HepG2 (cell line): ENCODE measurements around the gene SRRM3. TPM values are rescaled to one million over a fixed set of nuclear protein-coding genes. Genes with fewer than 3 reads are reported as not detected.

Source experiments
- ETV5 ChIP-seq: IDR thresholded peaks from 2 replicates; pipeline ENCODE4 v1.6.1; 2018; ENCODE audit warnings: missing biosample characterization, missing genetic modification reagents, inconsistent platforms, borderline replicate concordance
- FOXA3 ChIP-seq: IDR thresholded peaks from 2 replicates; pipeline ENCODE4 v1.6.1; 2016; ENCODE audit warnings: missing genetic modification reagents, missing compliant biosample characterization
- MBD4 ChIP-seq: IDR thresholded peaks from 2 replicates; pipeline ENCODE4 v1.6.1; 2012; ENCODE audit warnings: low read length, inconsistent platforms, borderline replicate concordance
- PITX1 ChIP-seq: sonication (generic); formaldehyde crosslinking; IDR thresholded peaks from 2 replicates; pipeline ENCODE4 v1.5.1; 2020; ENCODE audit warnings: mild to moderate bottlenecking, missing genetic modification reagents
- SALL1 ChIP-seq: sonication (generic); formaldehyde crosslinking; IDR thresholded peaks from 2 replicates; pipeline ENCODE4 v1.8.0; 2022; ENCODE audit warnings: mild to moderate bottlenecking, missing genetic modification reagents
- SAP130 ChIP-seq: IDR thresholded peaks from 2 replicates; pipeline ENCODE4 v1.6.1; 2016; ENCODE audit warnings: low read depth
- SYNCRIP ChIP-seq: fragments of 200-400 bp; formaldehyde crosslinking; IDR thresholded peaks from 2 replicates; pipeline ENCODE4 v1.6.1; 2018; ENCODE audit warnings: mild to moderate bottlenecking, low read depth, low read length; ENCODE audit not compliant: insufficient read depth
- ZBTB7A ChIP-seq: sonication (generic); formaldehyde crosslinking; IDR thresholded peaks from 2 replicates; pipeline ENCODE4 v1.8.0; 2022; ENCODE audit warnings: mild to moderate bottlenecking, missing genetic modification reagents
- ZMYM4 ChIP-seq: sonication (generic); formaldehyde crosslinking; IDR thresholded peaks from 2 replicates; pipeline ENCODE4 v1.8.1; 2023; ENCODE audit warnings: mild to moderate bottlenecking, missing genetic modification reagents
- ZNF468 ChIP-seq: sonication (generic); formaldehyde crosslinking; IDR thresholded peaks from 2 replicates; pipeline ENCODE4 v1.8.0; 2022; ENCODE audit warnings: mild to moderate bottlenecking, moderate library complexity, missing genetic modification reagents
- ZNF547 ChIP-seq: sonication (generic); formaldehyde crosslinking; IDR thresholded peaks from 2 replicates; pipeline ENCODE4 v1.5.1; 2020; ENCODE audit warnings: mild to moderate bottlenecking, missing genetic modification reagents
- ZNF670 ChIP-seq: sonication (generic); formaldehyde crosslinking; IDR thresholded peaks from 2 replicates; pipeline ENCODE4 v1.8.0; 2022; ENCODE audit warnings: mild to moderate bottlenecking, missing genetic modification reagents, borderline replicate concordance
- ZNF674 ChIP-seq: sonication (generic); formaldehyde crosslinking; IDR thresholded peaks from 2 replicates; pipeline ENCODE4 v1.5.0; 2020; ENCODE audit warnings: low read depth, mild to moderate bottlenecking, missing genetic modification reagents
- polyA plus RNA-seq, 8 experiments: library from polyadenylated mRNA; depleted of rRNA in 3 of 8; stranded (reverse) in 7 of 8; unstranded in 1 of 8; fragments of >200 nt; fragmentation: Illumina TruSeq in 4 of 8; extraction: Trizol in 4 of 8; gene quantifications; 2 replicates each; pipeline versions ENCODE4 v1.2.1 to v1.2.3, GENCODE V29; 2011 to 2016; ENCODE audit warnings: low read depth in 4 of 8, missing spikeins in 1 of 8, mixed read lengths in 1 of 8; ENCODE audit not compliant: insufficient read depth in 1 of 8
- total RNA-seq, 5 experiments: library from RNA; depleted of rRNA; stranded (reverse); fragments of >200 nt; fragmentation: Illumina TruSeq; extraction: Trizol; gene quantifications; 2 replicates each; pipeline ENCODE4 v1.2.3, GENCODE V29; 2016; ENCODE audit warnings: low read depth in 1 of 5
- TF ChIP-seq, protein P1 (sequence below): sonication (generic); formaldehyde crosslinking; IDR thresholded peaks from 2 replicates; pipeline ENCODE4 v1.9.0; 2022; ENCODE audit warnings: missing genetic modification reagents, mild to moderate bottlenecking, borderline replicate concordance
- TF ChIP-seq, protein P2 (sequence below): IDR thresholded peaks from 2 replicates; pipeline ENCODE4 v1.6.1; 2016
- TF ChIP-seq, protein P3 (sequence below): sonication (generic); formaldehyde crosslinking; IDR thresholded peaks from 2 replicates; pipeline ENCODE4 v1.4.0; 2020; ENCODE audit warnings: missing genetic modification reagents
- TF ChIP-seq, protein P4 (sequence below): sonication (generic); formaldehyde crosslinking; IDR thresholded peaks from 2 replicates; pipeline ENCODE4 v1.8.1; 2023; ENCODE audit warnings: mild to moderate bottlenecking, inconsistent platforms, moderate library complexity, missing genetic modification reagents, borderline replicate concordance
- TF ChIP-seq, protein P5 (sequence below): sonication (generic); formaldehyde crosslinking; IDR thresholded peaks from 2 replicates; pipeline ENCODE4 v1.4.0; 2020; ENCODE audit warnings: missing genetic modification reagents, borderline replicate concordance

SRRM3 gene
- total and polyA plus RNA-seq, 2 of the 13 experiments (the other 11 are each of a cell fraction or from before 2014, with no cell fraction given), result 0.13 to 0.54 TPM

DNA sequence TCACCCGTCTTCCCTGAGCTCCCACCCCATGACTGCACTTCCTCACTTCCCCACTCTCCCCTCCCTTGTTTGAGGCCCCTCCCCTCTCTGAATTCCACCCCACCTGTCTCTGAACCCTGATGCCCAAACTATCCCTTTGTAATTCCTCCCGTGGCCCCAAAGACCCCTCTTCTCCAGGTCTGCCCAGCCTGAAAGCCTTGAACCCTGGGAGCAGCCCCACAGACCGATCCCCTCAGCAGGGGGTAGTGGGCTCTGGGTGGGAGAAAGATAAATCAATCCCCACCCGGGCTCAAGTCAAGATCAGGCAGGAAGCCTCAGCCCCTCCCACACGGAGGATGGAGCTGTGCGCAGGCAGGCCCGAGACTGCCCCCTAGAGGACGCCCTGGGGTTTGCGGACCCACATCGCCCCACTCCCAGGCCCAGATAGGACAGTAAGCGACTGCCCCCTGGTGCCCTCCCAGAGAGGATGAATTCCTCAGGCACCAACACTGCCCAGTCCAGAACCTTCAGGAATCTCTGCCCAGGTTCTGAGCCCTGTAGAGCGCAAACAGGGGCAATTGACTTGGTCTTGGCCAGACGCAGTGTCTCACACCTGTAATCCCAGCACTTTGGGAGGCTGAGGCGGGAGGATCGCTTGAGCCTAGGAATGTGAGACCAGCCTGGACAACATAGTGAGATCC is 112.5 kb downstream of the SRRM3 start (continued):
- TF ChIP-seq ZNF547 (CRISPR knock-in tag), result 0 out of 2 replicates have a peak, but pooled peaks have one; percentile 27
- TF ChIP-seq, protein P1, sequence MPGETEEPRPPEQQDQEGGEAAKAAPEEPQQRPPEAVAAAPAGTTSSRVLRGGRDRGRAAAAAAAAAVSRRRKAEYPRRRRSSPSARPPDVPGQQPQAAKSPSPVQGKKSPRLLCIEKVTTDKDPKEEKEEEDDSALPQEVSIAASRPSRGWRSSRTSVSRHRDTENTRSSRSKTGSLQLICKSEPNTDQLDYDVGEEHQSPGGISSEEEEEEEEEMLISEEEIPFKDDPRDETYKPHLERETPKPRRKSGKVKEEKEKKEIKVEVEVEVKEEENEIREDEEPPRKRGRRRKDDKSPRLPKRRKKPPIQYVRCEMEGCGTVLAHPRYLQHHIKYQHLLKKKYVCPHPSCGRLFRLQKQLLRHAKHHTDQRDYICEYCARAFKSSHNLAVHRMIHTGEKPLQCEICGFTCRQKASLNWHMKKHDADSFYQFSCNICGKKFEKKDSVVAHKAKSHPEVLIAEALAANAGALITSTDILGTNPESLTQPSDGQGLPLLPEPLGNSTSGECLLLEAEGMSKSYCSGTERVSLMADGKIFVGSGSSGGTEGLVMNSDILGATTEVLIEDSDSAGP, result peak; percentile 74
- TF ChIP-seq ETV5 (CRISPR knock-in tag), result peak; percentile 74
- no peak for TF ChIP-seq MBD4
- TF ChIP-seq, protein P2, sequence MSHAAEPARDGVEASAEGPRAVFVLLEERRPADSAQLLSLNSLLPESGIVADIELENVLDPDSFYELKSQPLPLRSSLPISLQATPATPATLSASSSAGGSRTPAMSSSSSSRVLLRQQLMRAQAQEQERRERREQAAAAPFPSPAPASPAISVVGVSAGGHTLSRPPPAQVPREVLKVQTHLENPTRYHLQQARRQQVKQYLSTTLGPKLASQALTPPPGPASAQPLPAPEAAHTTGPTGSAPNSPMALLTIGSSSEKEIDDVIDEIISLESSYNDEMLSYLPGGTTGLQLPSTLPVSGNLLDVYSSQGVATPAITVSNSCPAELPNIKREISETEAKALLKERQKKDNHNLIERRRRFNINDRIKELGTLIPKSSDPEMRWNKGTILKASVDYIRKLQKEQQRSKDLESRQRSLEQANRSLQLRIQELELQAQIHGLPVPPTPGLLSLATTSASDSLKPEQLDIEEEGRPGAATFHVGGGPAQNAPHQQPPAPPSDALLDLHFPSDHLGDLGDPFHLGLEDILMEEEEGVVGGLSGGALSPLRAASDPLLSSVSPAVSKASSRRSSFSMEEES, result no peak; the same call in 1 of the 2 replicates
- TF ChIP-seq FOXA3, result peak; percentile 51
- TF ChIP-seq, protein P3, sequence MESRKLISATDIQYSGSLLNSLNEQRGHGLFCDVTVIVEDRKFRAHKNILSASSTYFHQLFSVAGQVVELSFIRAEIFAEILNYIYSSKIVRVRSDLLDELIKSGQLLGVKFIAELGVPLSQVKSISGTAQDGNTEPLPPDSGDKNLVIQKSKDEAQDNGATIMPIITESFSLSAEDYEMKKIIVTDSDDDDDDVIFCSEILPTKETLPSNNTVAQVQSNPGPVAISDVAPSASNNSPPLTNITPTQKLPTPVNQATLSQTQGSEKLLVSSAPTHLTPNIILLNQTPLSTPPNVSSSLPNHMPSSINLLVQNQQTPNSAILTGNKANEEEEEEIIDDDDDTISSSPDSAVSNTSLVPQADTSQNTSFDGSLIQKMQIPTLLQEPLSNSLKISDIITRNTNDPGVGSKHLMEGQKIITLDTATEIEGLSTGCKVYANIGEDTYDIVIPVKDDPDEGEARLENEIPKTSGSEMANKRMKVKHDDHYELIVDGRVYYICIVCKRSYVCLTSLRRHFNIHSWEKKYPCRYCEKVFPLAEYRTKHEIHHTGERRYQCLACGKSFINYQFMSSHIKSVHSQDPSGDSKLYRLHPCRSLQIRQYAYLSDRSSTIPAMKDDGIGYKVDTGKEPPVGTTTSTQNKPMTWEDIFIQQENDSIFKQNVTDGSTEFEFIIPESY (CRISPR knock-in tag), result peak; percentile 80
- no peak for TF ChIP-seq ZNF670 (CRISPR knock-in tag)
- peak; percentile 83 for TF ChIP-seq ZMYM4 (CRISPR knock-in tag)
- TF ChIP-seq, protein P4, sequence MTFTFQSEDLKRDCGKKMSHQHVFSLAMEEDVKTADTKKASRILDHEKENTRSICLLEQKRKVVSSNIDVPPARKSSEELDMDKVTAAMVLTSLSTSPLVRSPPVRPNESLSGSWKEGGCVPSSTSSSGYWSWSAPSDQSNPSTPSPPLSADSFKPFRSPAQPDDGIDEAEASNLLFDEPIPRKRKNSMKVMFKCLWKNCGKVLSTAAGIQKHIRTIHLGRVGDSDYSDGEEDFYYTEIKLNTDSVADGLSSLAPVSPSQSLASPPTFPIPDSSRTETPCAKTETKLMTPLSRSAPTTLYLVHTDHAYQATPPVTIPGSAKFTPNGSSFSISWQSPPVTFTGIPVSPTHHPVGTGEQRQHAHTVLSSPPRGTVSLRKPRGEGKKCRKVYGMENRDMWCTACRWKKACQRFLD, result 0 out of 2 replicates have a peak, but pooled peaks have one; percentile 53
- TF ChIP-seq ZNF674, result no peak
- peak; percentile 70 for TF ChIP-seq SAP130 (CRISPR knock-in tag)
- peak; percentile 76; the same call in 1 of the 2 replicates for TF ChIP-seq ZBTB7A (CRISPR knock-in tag)
- TF ChIP-seq SALL1 (CRISPR knock-in tag), result peak; percentile 81
- TF ChIP-seq, protein P5, sequence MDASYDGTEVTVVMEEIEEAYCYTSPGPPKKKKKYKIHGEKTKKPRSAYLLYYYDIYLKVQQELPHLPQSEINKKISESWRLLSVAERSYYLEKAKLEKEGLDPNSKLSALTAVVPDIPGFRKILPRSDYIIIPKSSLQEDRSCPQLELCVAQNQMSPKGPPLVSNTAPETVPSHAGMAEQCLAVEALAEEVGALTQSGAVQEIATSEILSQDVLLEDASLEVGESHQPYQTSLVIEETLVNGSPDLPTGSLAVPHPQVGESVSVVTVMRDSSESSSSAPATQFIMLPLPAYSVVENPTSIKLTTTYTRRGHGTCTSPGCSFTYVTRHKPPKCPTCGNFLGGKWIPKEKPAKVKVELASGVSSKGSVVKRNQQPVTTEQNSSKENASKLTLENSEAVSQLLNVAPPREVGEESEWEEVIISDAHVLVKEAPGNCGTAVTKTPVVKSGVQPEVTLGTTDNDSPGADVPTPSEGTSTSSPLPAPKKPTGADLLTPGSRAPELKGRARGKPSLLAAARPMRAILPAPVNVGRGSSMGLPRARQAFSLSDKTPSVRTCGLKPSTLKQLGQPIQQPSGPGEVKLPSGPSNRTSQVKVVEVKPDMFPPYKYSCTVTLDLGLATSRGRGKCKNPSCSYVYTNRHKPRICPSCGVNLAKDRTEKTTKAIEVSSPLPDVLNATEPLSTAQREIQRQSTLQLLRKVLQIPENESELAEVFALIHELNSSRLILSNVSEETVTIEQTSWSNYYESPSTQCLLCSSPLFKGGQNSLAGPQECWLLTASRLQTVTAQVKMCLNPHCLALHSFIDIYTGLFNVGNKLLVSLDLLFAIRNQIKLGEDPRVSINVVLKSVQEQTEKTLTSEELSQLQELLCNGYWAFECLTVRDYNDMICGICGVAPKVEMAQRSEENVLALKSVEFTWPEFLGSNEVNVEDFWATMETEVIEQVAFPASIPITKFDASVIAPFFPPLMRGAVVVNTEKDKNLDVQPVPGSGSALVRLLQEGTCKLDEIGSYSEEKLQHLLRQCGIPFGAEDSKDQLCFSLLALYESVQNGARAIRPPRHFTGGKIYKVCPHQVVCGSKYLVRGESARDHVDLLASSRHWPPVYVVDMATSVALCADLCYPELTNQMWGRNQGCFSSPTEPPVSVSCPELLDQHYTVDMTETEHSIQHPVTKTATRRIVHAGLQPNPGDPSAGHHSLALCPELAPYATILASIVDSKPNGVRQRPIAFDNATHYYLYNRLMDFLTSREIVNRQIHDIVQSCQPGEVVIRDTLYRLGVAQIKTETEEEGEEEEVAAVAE (CRISPR knock-in tag), result peak; percentile 61; the same call in 1 of the 2 replicates
- no peak for TF ChIP-seq SYNCRIP
- no peak for TF ChIP-seq ZNF468
- TF ChIP-seq PITX1 (CRISPR knock-in tag), result peak; percentile 64; the same call in 1 of the 2 replicates
